ENCODE results near the gene DDX59.

The DDX59 gene

GRCh38 chr1:200620273-200621131 lies 49.2 kb downstream of the DDX59 start, which contains the start of gene KIF14:
Gene KIF14 (minus strand): TSS chr1:200620751. CDS start chr1:200618723, 2,028 bp downstream.
- TF ChIP-seq CTCF (IDR thresholded peaks at IDR 0.05; ENCODE audit: extremely low read depth, missing control alignments): no peak
- peak; percentile 91 for DNase-seq (ENCODE audit: low spot score)

GRCh38 chr1:200619894-200620272 lies 49.8 kb downstream of the DDX59 start:
- no peak for TF ChIP-seq CTCF (IDR thresholded peaks at IDR 0.05; ENCODE audit: extremely low read depth, missing control alignments)
- no peak for DNase-seq (ENCODE audit: low spot score)

DNA sequence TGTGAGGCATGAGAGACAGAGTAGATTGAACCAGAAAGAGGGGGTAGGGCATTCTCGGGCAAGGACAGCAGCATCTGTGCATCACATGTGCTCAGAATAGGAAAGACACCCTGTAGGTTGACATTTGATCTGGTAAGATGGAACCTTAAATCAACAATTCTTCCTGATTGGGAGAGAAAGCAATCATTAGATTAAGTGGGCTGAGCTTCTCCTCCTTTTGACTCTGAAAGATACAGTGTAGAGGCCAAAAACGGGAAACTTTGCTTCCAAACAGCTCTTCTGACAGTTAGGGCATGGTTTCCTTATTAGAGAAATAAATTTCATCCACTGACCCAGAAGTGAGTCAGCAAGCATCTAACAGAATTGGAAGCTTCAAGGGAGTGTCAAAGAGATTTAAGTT lies 58.9 kb downstream of the DDX59 start:
- TF ChIP-seq CTCF (IDR thresholded peaks at IDR 0.05; ENCODE audit: extremely low read depth, missing control alignments): no peak
- no peak for DNase-seq (ENCODE audit: low spot score)

DNA sequence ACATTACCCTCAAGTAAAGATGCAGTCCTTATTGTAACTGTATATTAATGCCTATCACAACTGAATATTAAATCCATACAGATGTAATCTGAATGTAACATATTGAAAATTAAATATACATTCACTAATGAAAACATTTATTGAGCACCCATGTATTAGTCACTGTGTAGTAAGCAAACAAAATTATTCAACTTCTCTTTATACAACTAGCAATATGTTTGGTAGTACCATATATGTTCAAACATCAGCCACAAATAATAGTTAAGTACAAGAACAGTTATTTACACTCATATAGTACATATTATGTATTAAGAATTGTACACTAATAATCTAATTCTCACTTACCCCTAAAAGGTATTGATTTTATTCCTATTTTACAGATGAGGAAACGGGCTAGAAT lies 67.1 kb downstream of the DDX59 start:
- no peak for DNase-seq (ENCODE audit: low spot score)
- TF ChIP-seq CTCF (IDR thresholded peaks at IDR 0.05; ENCODE audit: extremely low read depth, missing control alignments): no peak
